ENCODE data around the gene IQCM.

DNA sequence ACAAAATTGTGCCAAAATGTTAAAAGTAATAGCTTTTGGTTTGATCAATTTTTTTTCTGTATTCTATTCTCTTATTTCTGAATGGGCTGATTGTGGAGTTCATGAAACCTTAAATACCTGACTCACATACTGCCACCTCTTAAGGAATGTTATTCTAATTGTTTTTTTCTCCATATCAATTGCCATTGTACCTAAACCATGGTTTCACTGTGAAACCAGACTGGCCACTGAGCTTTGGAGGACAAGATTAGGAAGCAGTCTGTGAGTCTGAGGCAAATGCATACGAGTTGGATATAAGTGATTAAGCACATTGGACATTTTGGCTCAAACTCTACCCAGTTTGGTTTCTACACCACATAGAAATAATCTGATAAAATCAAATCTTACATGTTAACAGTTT lies 184.0 kb downstream of the IQCM start:
- TF ChIP-seq POLR2A (IDR thresholded peaks at IDR 0.05; ENCODE audit: low read depth, low read length) (no peak), CHD2 (IDR thresholded peaks at IDR 0.05; ENCODE audit: borderline replicate concordance, low read depth, low read length) (no peak), NFYB (IDR thresholded peaks at IDR 0.05; ENCODE audit: insufficient read depth, low read depth, low read length) (no peak), JUND (IDR thresholded peaks at IDR 0.05; ENCODE audit: low read depth, low read length) (no peak), EZH2 (IDR thresholded peaks at IDR 0.05; ENCODE audit: borderline replicate concordance, control insufficient read depth, low read depth, low read length) (no peak), EP300 (IDR thresholded peaks at IDR 0.05; ENCODE audit: borderline replicate concordance in 1 of 2, control insufficient read depth in 1 of 2, low read depth in 2 of 2, low read length in 2 of 2) (no peak)
- TF ChIP-seq, protein P1, sequence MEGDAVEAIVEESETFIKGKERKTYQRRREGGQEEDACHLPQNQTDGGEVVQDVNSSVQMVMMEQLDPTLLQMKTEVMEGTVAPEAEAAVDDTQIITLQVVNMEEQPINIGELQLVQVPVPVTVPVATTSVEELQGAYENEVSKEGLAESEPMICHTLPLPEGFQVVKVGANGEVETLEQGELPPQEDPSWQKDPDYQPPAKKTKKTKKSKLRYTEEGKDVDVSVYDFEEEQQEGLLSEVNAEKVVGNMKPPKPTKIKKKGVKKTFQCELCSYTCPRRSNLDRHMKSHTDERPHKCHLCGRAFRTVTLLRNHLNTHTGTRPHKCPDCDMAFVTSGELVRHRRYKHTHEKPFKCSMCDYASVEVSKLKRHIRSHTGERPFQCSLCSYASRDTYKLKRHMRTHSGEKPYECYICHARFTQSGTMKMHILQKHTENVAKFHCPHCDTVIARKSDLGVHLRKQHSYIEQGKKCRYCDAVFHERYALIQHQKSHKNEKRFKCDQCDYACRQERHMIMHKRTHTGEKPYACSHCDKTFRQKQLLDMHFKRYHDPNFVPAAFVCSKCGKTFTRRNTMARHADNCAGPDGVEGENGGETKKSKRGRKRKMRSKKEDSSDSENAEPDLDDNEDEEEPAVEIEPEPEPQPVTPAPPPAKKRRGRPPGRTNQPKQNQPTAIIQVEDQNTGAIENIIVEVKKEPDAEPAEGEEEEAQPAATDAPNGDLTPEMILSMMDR (IDR thresholded peaks at IDR 0.05 in 2 of 3, conservative IDR thresholded peaks at IDR 0.05 in 1 of 3; ENCODE audit: control insufficient read depth in 2 of 3, extremely low read depth in 1 of 3, insufficient read depth in 1 of 3, low read depth in 3 of 3, low read length in 3 of 3): no peak
